D721Med (cell line): ENCODE measurements around the gene MET.
"Not testable (repeated sequence)": the region's sequence is repeated elsewhere in the genome, so short reads cannot be mapped to it uniquely, and the experiment has no call there.

Experiments used
- DNase-seq: peaks from one replicate; pipeline ENCODE4 v3.0.0; 2011; ENCODE audit warnings: low spot score; ENCODE audit not compliant: insufficient read length
- FAIRE-seq: peaks from 2 replicates; lab custom pipeline; 2011; peaks lifted over from hg19 to GRCh38; lab: Jason Lieb, UNC
- CTCF ChIP-seq: IDR thresholded peaks from 2 replicates; pipeline ENCODE4 v1.5.1; 2012; ENCODE audit warnings: mild to moderate bottlenecking, control low read depth; ENCODE audit not compliant: insufficient read depth; ENCODE audit errors: missing control alignments

MET gene

DNA sequence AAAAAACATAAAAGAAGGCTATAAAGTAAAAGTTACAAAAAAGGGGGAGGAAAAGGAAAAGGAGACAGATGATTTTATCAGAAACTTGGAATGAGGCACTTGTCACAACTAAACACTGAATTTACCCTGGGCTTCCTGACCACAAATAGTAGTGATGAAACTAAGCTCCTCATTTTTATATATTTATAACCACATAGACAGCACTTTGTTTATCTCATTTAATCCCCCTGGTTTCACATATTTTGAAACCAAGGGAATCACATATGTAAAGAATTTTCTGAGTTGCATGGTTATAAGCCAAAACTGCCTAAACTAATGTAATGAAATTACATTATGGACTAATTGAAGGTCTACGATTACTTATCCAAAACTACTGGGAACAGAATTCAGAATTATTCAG lies 39.6 kb upstream of the MET start:
- TF ChIP-seq CTCF: no peak
- DNase-seq: no peak
- FAIRE-seq: no peak

DNA sequence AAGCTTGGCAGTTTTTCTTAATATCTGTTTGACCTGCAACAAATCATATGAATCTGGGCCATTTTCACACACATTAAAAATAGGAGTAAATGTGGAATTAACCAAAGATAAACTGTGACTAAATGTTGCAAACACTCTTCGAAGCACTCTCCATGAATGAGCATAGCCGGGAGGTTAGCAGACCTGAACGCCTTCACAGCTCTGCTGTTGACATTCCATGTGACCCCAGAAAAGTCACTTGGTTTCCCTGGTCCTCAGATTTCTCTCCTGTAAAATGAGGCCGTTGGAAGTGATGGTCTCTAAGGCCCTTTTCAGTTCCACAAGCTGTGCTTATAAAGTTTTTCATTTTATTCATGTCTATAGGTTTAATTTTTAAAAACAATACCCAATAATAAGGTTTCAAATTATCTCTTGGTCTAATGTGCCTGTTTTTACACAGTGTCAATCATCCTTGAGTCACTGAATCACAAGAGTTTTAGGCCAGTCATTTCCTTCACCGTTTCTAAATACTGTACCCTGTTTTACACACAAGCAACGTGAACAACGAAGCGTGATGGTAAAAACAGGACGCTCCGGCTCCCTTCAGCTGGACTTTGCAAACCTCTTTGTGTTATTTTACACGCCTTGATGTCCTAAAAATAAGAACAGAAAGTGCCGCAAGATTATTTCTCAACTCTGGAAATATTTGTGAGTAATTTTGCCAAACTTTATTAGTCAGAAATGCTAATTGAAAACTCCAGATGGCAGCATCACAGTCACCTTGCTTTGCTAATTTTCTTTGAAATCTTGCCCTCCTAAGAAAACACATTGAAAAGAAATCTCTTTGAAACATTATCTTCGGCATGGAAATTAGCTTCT lies 38.6 kb upstream of the MET start:
- FAIRE-seq: no peak

DNA sequence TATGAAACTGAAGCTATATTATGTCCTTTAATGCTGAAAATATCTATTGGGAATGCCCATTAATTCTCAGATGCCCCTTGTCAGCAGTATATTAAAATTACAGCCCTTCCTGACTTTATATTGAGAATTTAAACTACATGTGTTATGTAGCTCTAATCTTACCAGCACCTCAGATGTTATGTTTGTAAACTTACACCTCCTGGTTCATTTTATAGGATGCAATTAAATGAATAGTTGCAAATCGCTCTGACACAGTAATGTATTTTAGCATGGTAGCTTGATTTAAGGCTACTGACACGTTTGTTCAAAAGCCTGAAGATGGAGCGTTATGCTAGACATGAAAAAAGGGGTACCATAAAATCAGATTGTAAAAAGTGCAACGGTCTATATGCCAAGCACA lies 35.0 kb upstream of the MET start:
- no peak for TF ChIP-seq CTCF
- FAIRE-seq: no peak
- DNase-seq: no peak

More for the DNA sequence above, 38.6 kb upstream of the MET start:
- TF ChIP-seq CTCF: no peak
- DNase-seq: no peak

- FAIRE-seq, DNase-seq: not testable (repeated sequence)
Observed at GRCh38 chr7:116638592-116638991, 33.4 kb upstream of the MET start.

DNA sequence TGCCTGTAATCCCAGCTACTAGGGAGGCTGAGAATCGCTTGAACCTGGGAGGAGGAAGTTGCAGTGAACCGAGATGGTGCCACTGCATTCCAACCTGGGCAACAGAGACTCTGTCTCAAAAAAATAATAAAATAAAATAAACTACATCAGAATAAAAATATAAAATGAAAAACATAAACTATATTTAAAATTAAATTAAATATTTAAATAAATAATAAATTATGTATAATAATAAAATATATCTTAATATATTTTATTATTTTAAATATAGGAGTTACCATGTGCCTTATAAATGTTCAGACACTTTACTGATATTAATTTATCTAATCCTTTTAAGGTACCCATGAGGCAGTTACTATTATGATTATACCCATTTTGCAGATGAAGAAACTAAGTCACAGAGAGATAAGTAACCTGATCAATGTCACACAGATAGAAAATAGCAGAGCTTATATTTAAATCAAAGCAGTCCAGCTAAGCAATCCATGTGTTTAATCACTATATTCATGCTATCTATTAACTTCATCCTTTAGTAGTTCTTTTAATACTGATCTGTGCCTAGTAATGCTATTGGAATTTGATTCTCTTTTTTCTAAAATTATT lies 30.3 kb upstream of the MET start:
- no peak for DNase-seq
- no peak for TF ChIP-seq CTCF
- no peak for FAIRE-seq

DNA sequence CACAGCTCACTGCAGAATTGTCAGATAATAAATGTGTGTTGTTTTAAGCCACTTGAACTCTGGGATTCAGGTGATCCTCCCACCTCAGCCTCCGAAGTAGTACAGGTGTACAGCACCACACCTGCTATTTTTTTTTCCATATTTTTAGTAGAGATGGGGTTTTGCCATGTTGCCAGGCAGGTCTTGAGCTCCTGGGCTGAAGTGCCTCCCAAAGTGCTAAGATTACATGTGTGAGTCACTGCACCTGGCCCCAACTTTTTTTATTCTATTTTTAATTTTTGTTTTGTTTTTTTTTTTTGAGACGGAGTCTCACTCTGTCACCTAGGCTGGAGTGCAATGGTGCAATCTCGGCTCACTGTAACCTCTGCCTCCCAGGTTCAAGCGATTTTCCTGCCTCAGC lies 28.8 kb upstream of the MET start:
- FAIRE-seq: not testable (repeated sequence)

GRCh38 chr7:116644628-116645027 lies 27.4 kb upstream of the MET start:
- DNase-seq (no peak), FAIRE-seq (no peak)

More for the DNA sequence above, 28.8 kb upstream of the MET start:
- not testable (repeated sequence) for DNase-seq

More at GRCh38 chr7:116644628-116645027, 27.4 kb upstream of the MET start:
- no peak for TF ChIP-seq CTCF
